Measurements from ENCODE around the gene TSC22D1. TPM values are rescaled to one million over a fixed set of nuclear protein-coding genes. Genes with fewer than 3 reads are reported as not detected.

The TSC22D1 gene
- total RNA-seq, 1 experiment from 2014 or later: 79.2 TPM

- Histone ChIP-seq H3K27ac (peak overlapping the region; percentile 16; the same call in 1 of the 2 replicates), H3K9me3 (ENCODE audit: insufficient read depth, low read depth) (no peaks in the 10 kb centered on the region), H4K20me1 (ENCODE audit: insufficient read depth) (no peaks in the 10 kb centered on the region), H3K27me3 (ENCODE audit: insufficient read depth, low read depth) (no peaks in the 10 kb centered on the region), H3K36me3 (ENCODE audit: low read depth) (0 out of 2 replicates have a peak, but pooled peaks cover 12% of the 10 kb centered on the region), H2AFZ (no peak overlapping the region), H3K4me2 (no peak overlapping the region), H3K79me2 (ENCODE audit: low read depth) (peaks cover 95% of the 10 kb centered on the region), H3F3A (ENCODE audit: insufficient read depth, low read depth) (no peaks in the 10 kb centered on the region; the same call in 1 of the 2 replicates), H3K9me2 (ENCODE audit: insufficient read depth) (no peaks in the 10 kb centered on the region), H3K4me3 (no peak overlapping the region), H3K4me1 (replicated peaks; ENCODE audit: insufficient read depth) (no peaks in the 10 kb centered on the region)
- TF ChIP-seq EZH2 (IDR thresholded peaks at IDR 0.05; ENCODE audit: low read depth) (no peak), CTCF (conservative IDR thresholded peaks at IDR 0.05) (no peak)
- intact Hi-C loops (cut with micrococcal nuclease; ENCODE audit: unreplicated experiment): no loop called here
- DNase-seq: no peak
- BruUV-seq (replicated peaks): no TSS peak
- ChIA-PET POLR2A (ENCODE audit: unreplicated experiment) (interaction anchor here (0.7 kb wide), 2 partner anchors 19 to 26 kb away, joined by 3 to 15 read pairs; no protein-coding TSS in a partner anchor), CTCF (no interaction called here)
Observed at GRCh38 chr13:44555207-44555606, 20.9 kb downstream of the TSC22D1 start.

GRCh38 chr13:44549476-44549875, 26.7 kb downstream of the TSC22D1 start:
- BruUV-seq (replicated peaks): no TSS peak
- no peak overlapping the region for H3K4me3 ChIP-seq
- POLR2A ChIA-PET (ENCODE audit: unreplicated experiment): no interaction called here

GRCh38 chr13:44546164-44546563, 30.0 kb downstream of the TSC22D1 start:
- no peak overlapping the region for H3K4me2 ChIP-seq
- no peaks in the 10 kb centered on the region for H3K9me3 ChIP-seq (ENCODE audit: insufficient read depth, low read depth)
- BruUV-seq (replicated peaks): no TSS peak
- H3K4me3 ChIP-seq: no peak overlapping the region
- no peaks in the 10 kb centered on the region for H3K9me2 ChIP-seq (ENCODE audit: insufficient read depth)
- no peak for TF ChIP-seq CTCF (conservative IDR thresholded peaks at IDR 0.05)
- TF ChIP-seq EZH2 (IDR thresholded peaks at IDR 0.05; ENCODE audit: low read depth): no peak
- H3K27ac ChIP-seq: no peak overlapping the region
- intact Hi-C loops (cut with micrococcal nuclease; ENCODE audit: unreplicated experiment): no loop called here
- no peak overlapping the region for H2AFZ ChIP-seq
- H3K27me3 ChIP-seq (ENCODE audit: insufficient read depth, low read depth): no peaks in the 10 kb centered on the region
- CTCF ChIA-PET: no interaction called here
- 0 out of 2 replicates have a peak, but pooled peaks cover 3% of the 10 kb centered on the region for H3F3A ChIP-seq (ENCODE audit: insufficient read depth, low read depth)
- DNase-seq: no peak
- POLR2A ChIA-PET (ENCODE audit: unreplicated experiment): no interaction called here
- H4K20me1 ChIP-seq (ENCODE audit: insufficient read depth): peaks cover 2% of the 10 kb centered on the region; the same call in 1 of the 2 replicates
- no peaks in the 10 kb centered on the region for H3K4me1 ChIP-seq (replicated peaks; ENCODE audit: insufficient read depth)
- 0 out of 2 replicates have a peak, but pooled peaks cover 28% of the 10 kb centered on the region for H3K36me3 ChIP-seq (ENCODE audit: low read depth)
- peaks cover 95% of the 10 kb centered on the region for H3K79me2 ChIP-seq (ENCODE audit: low read depth)

More at GRCh38 chr13:44549476-44549875, 26.7 kb downstream of the TSC22D1 start:
- Histone ChIP-seq H3K27ac (no peak overlapping the region), H3K9me3 (ENCODE audit: insufficient read depth, low read depth) (no peaks in the 10 kb centered on the region), H3K27me3 (ENCODE audit: insufficient read depth, low read depth) (no peaks in the 10 kb centered on the region), H3K4me1 (replicated peaks; ENCODE audit: insufficient read depth) (no peaks in the 10 kb centered on the region), H2AFZ (no peak overlapping the region), H3K36me3 (ENCODE audit: low read depth) (0 out of 2 replicates have a peak, but pooled peaks cover 22% of the 10 kb centered on the region), H4K20me1 (ENCODE audit: insufficient read depth) (peaks cover 2% of the 10 kb centered on the region; the same call in 1 of the 2 replicates), H3K79me2 (ENCODE audit: low read depth) (peaks cover 95% of the 10 kb centered on the region), H3K9me2 (ENCODE audit: insufficient read depth) (no peaks in the 10 kb centered on the region), H3K4me2 (no peak overlapping the region), H3F3A (ENCODE audit: insufficient read depth, low read depth) (0 out of 2 replicates have a peak, but pooled peaks cover 3% of the 10 kb centered on the region)
- no peak for DNase-seq
- TF ChIP-seq EZH2 (IDR thresholded peaks at IDR 0.05; ENCODE audit: low read depth) (no peak), CTCF (conservative IDR thresholded peaks at IDR 0.05) (no peak)
- intact Hi-C loops (cut with micrococcal nuclease; ENCODE audit: unreplicated experiment): no loop called here
- CTCF ChIA-PET: interaction anchor here (0.6 kb wide), 2 partner anchors 27 to 370 kb away, joined by 4 to 5 read pairs; no protein-coding TSS in a partner anchor

Measured in PC-9 (cell line).